Parietal lobe (tissue), 1 donor: Measurements from ENCODE around the gene APOE. TPM values are rescaled to one million over a fixed set of nuclear protein-coding genes. Genes with fewer than 3 reads are reported as not detected.

Experiments
- total RNA-seq: library from RNA; depleted of rRNA; stranded (reverse); fragments of >200 nt; gene quantifications from one replicate; pipeline ENCODE4 v1.2.3, GENCODE V29; 2014

APOE gene
- total RNA-seq, result 51.3 TPM

DNA sequence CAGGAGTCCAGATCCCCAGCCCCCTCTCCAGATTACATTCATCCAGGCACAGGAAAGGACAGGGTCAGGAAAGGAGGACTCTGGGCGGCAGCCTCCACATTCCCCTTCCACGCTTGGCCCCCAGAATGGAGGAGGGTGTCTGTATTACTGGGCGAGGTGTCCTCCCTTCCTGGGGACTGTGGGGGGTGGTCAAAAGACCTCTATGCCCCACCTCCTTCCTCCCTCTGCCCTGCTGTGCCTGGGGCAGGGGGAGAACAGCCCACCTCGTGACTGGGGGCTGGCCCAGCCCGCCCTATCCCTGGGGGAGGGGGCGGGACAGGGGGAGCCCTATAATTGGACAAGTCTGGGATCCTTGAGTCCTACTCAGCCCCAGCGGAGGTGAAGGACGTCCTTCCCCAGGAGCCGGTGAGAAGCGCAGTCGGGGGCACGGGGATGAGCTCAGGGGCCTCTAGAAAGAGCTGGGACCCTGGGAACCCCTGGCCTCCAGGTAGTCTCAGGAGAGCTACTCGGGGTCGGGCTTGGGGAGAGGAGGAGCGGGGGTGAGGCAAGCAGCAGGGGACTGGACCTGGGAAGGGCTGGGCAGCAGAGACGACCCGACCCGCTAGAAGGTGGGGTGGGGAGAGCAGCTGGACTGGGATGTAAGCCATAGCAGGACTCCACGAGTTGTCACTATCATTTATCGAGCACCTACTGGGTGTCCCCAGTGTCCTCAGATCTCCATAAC, at the start of gene APOE:
TSS of gene APOE (plus strand) at position 360 of the 724 bp plus-strand sequence. CDS start 829 bp downstream, outside the sequence.

GRCh38 chr19:44891016-44891882, 14.3 kb upstream of the APOE start, which contains the start of gene TOMM40:
TSS of gene TOMM40 (plus strand) at chr19:44891254. CDS start at chr19:44891416, 162 bp downstream.

GRCh38 chr19:44914433-44915206, 9.0 kb downstream of the APOE start, which contains the start of gene APOC1:
TSS of gene APOC1 (plus strand) at chr19:44914608. CDS start at chr19:44914892, 284 bp downstream.

GRCh38 chr19:44942067-44942571, 36.5 kb downstream of the APOE start, which contains the start of gene APOC4:
TSS of gene APOC4 (plus strand) at chr19:44942237. CDS start at chr19:44942278, 41 bp downstream.

DNA sequence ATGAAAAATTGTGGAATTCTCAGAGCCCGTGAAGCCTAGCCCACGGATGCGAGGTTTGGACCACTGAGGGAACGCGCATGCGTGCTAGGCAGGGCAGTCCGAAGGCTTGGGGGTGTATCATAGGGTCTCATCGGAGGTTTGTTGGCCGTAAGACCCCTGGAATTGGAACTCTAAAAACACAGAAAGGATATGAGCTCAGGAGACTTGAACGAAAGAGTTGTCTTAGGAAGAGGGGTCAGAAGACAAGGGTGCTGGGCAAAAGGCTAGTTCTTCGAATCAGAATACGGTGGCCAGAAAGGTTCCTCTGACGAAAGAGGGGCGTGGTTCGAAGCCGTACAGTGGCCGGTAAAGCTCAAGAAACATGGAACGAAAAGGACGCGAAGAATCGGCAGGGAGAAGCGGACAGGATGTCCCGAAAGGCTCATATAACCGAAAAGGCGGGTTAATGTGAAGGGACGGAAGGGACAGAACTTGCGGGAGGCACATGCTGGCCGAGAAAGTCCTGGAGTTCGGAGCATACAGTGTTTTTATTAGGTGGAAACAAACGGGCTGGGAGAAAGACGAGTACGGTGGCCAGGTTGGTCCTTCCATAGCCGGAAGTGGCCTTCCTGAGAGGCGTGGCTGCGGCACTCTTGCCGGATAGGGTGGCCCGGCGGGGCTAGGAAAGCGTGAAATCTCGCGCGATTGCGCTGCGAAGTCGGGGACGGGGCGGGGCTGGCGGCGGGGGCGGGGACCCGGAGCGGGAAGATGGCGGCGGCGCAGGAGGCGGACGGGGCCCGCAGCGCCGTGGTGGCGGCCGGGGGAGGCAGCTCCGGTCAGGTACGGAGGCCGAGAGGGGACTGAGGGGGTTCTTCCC, 49.3 kb downstream of the APOE start, which contains the start of gene CLPTM1:
TSS of gene CLPTM1 (plus strand) at position 732 of the 856 bp plus-strand sequence. CDS start at position 748, 16 bp downstream.

Other genes with a start within 250 kb of the APOE start
- 5.3 TPM for gene CEACAM19, start 234.3 kb upstream of the APOE start, total RNA-seq
- gene CEACAM16, start 206.6 kb upstream of the APOE start, total RNA-seq, result not detected
- not detected for gene BCL3, start 157.1 kb upstream of the APOE start, total RNA-seq
- gene CBLC, start 127.9 kb upstream of the APOE start, total RNA-seq, result not detected
- 3.4 TPM for gene BCAM, start 96.7 kb upstream of the APOE start, total RNA-seq
- gene NECTIN2, start 59.5 kb upstream of the APOE start, total RNA-seq, result 23.8 TPM
- gene TOMM40, start 14.5 kb upstream of the APOE start, total RNA-seq, result 29.4 TPM
- gene APOC1, start 8.8 kb downstream of the APOE start, total RNA-seq, result 0.94 TPM
- gene APOC4, start 36.4 kb downstream of the APOE start, total RNA-seq, result not detected
- gene APOC2, start 40.3 kb downstream of the APOE start, total RNA-seq, result not detected
- 64.5 TPM for gene CLPTM1, start 49.6 kb downstream of the APOE start, total RNA-seq
- 0.63 TPM for gene RELB, start 95.7 kb downstream of the APOE start, total RNA-seq
- 22.2 TPM for gene CLASRP, start 133.2 kb downstream of the APOE start, total RNA-seq
- gene ZNF296, start 170.7 kb downstream of the APOE start, total RNA-seq, result not detected
- gene GEMIN7, start 173.5 kb downstream of the APOE start, total RNA-seq, result 12.5 TPM
- gene PPP1R37, start 187.4 kb downstream of the APOE start, total RNA-seq, result 26.0 TPM